GM12878 (cell line): ENCODE measurements around the gene APLP1. TPM values are rescaled to one million over a fixed set of nuclear protein-coding genes. Genes with fewer than 3 reads are reported as not detected.

Source experiments
- ATAC-seq: fragments of 200-7000 bp; cut with Tn5 transposase; 3 replicates; pipeline ENCODE4 v1.9.1; 2020; ENCODE audit warnings: mild to moderate bottlenecking, moderate library complexity
- BruUV-seq: library from RNA; stranded (reverse); fragments of 400-500 nt; replicated peaks from 2 replicates; lab custom pipeline; 2021; lab: Mats Ljungman, UMichigan
- CTCF ChIA-PET: fragments of 300-600 bp; sonication (Branson Sonifier 250); formaldehyde crosslinking; extraction: SDS; loops from one replicate; lab custom pipeline; 2021; ENCODE audit warnings: inconsistent platforms; lab: Yijun Ruan, JAX
- POLR2A ChIA-PET: fragments of 350-600 bp; formaldehyde crosslinking; extraction: SDS; loops from one replicate; lab custom pipeline; 2021; ENCODE audit warnings: inconsistent platforms; lab: Charles Lee
- RAD21 ChIA-PET: fragments of 300-600 bp; sonication (Branson Sonifier 250); formaldehyde crosslinking; loops from one replicate; lab custom pipeline; 2023; ENCODE audit warnings: antibody characterized with exemption; ENCODE audit not compliant: unreplicated experiment; lab: Charles Lee
- SMC1A ChIA-PET: fragments of 300-600 bp; sonication (Branson Sonifier 250); formaldehyde crosslinking; loops from one replicate; lab custom pipeline; 2023; ENCODE audit not compliant: unreplicated experiment, uncharacterized antibody; lab: Charles Lee
- DNase-seq: peaks from one replicate; pipeline ENCODE4 v3.0.0-alpha.2; 2011; ENCODE audit warnings: low read depth, low spot score
- FAIRE-seq: peaks from 3 replicates; lab custom pipeline; 2011; peaks lifted over from hg19 to GRCh38; lab: Jason Lieb, UNC
- H2AFZ ChIP-seq: 2 replicates; pipeline ENCODE4 v1.6.0; 2011; ENCODE audit warnings: low read depth, low read length, control low read depth; ENCODE audit not compliant: control insufficient read depth
- H3K27ac ChIP-seq: 2 replicates; pipeline ENCODE4 v1.5.1; 2011; ENCODE audit warnings: control low read depth; ENCODE audit not compliant: control insufficient read depth, insufficient read depth
- H3K27me3 ChIP-seq, 2 experiments: replicated peaks in 1 of 2; 2 replicates each; pipeline versions ENCODE4 v1.6.0 to v1.6.1; 2011; ENCODE audit warnings: low read length in 1 of 2; ENCODE audit not compliant: control insufficient read depth in 2 of 2, insufficient read depth in 2 of 2
- H3K36me3 ChIP-seq, 2 experiments: 2 replicates each; pipeline ENCODE4 v1.5.1; 2011; ENCODE audit warnings: low read length in 1 of 2; ENCODE audit not compliant: control insufficient read depth in 2 of 2, insufficient read depth in 2 of 2
- H3K4me1 ChIP-seq: 2 replicates; pipeline ENCODE4 v1.6.1; 2011; ENCODE audit warnings: mild to moderate bottlenecking, low read length, moderate library complexity, mixed read lengths; ENCODE audit not compliant: control insufficient read depth, insufficient read depth
- H3K4me2 ChIP-seq: 2 replicates; pipeline ENCODE4 v1.6.0; 2011; ENCODE audit warnings: control low read depth; ENCODE audit not compliant: control insufficient read depth, insufficient read depth
- H3K4me3 ChIP-seq: fragments of 200-600 bp; sonication (generic); 2 replicates; pipeline ENCODE4 v1.5.1; 2016
- H3K79me2 ChIP-seq: 2 replicates; pipeline ENCODE4 v1.6.0; 2011; ENCODE audit warnings: low read length; ENCODE audit not compliant: control insufficient read depth, insufficient read depth
- H3K9ac ChIP-seq: 2 replicates; pipeline ENCODE4 v1.8.0; 2011; ENCODE audit warnings: low read length, control low read depth, mixed read lengths; ENCODE audit not compliant: control insufficient read depth, insufficient read depth
- H3K9me3 ChIP-seq: replicated peaks from 3 replicates; pipeline ENCODE4 v1.5.1; 2011; ENCODE audit warnings: mild to moderate bottlenecking, low read length; ENCODE audit not compliant: control insufficient read depth, insufficient read depth
- H4K20me1 ChIP-seq: 2 replicates; pipeline ENCODE4 v1.6.0; 2011; ENCODE audit not compliant: control insufficient read depth, insufficient read depth
- BMI1 ChIP-seq: fragments of 450-650 bp; IDR thresholded peaks from 2 replicates; pipeline ENCODE4 v1.6.1; 2016; ENCODE audit warnings: mild to moderate bottlenecking, moderate library complexity, borderline replicate concordance
- CEBPZ ChIP-seq: fragments of 150-350 bp; IDR thresholded peaks from 2 replicates; pipeline ENCODE4 v1.6.1; 2016; ENCODE audit warnings: low read depth, low read length
- EZH2 ChIP-seq: IDR thresholded peaks from 2 replicates; pipeline ENCODE4 v1.6.1; 2012; ENCODE audit warnings: low read depth, mild to moderate bottlenecking, control low read depth, inconsistent platforms, low read length, borderline replicate concordance; ENCODE audit not compliant: control insufficient read depth
- FOXK2 ChIP-seq: fragments of 450-650 bp; IDR thresholded peaks from 2 replicates; pipeline ENCODE4 v1.6.1; 2017; ENCODE audit warnings: mild to moderate bottlenecking, moderate library complexity
- FOXM1 ChIP-seq: IDR thresholded peaks from 2 replicates; pipeline ENCODE4 v1.6.1; 2012; ENCODE audit warnings: low read depth, mild to moderate bottlenecking, inconsistent platforms, low read length, moderate library complexity
- IKZF1 ChIP-seq: fragments of 450-650 bp; conservative IDR thresholded peaks from 2 replicates; pipeline ENCODE4 v1.6.1; 2017; ENCODE audit warnings: antibody characterized with exemption, mild to moderate bottlenecking
- KLF5 ChIP-seq: fragments of 450-650 bp; IDR thresholded peaks from 2 replicates; pipeline ENCODE4 v1.6.1; 2014; ENCODE audit warnings: mild to moderate bottlenecking; ENCODE audit not compliant: partially characterized antibody
- MAX ChIP-seq: IDR thresholded peaks from 2 replicates; pipeline ENCODE4 v1.6.1; 2012; ENCODE audit warnings: low read depth, low read length, improper control_type of control experiment
- MYC ChIP-seq: IDR thresholded peaks from 2 replicates; pipeline ENCODE4 v1.6.1; 2011; ENCODE audit warnings: mild to moderate bottlenecking, low read length, moderate library complexity, inconsistent platforms; ENCODE audit not compliant: insufficient read depth, insufficient replicate concordance, insufficient read length, severe bottlenecking
- PAX5 ChIP-seq: IDR thresholded peaks from 2 replicates; pipeline ENCODE4 v1.6.1; 2011; ENCODE audit warnings: low read depth, low read length, borderline replicate concordance
- RFX5 ChIP-seq: IDR thresholded peaks from 2 replicates; pipeline ENCODE4 v1.6.1; 2011; ENCODE audit warnings: low read depth, low read length, improper control_type of control experiment
- RUNX3 ChIP-seq: IDR thresholded peaks from 2 replicates; pipeline ENCODE4 v1.6.1; 2012; ENCODE audit warnings: low read length, inconsistent platforms
- SP1 ChIP-seq: IDR thresholded peaks from one replicate; pipeline ENCODE4 v1.6.1; 2011; ENCODE audit warnings: low read depth, low read length
- SRF ChIP-seq, 2 experiments: IDR thresholded peaks; 2 replicates each; pipeline ENCODE4 v1.6.1; 2011; ENCODE audit warnings: low read depth in 2 of 2, low read length in 2 of 2, mild to moderate bottlenecking in 1 of 2, moderate library complexity in 1 of 2
- TAF1 ChIP-seq: IDR thresholded peaks from 2 replicates; pipeline ENCODE4 v1.6.1; 2011; ENCODE audit warnings: mild to moderate bottlenecking, low read depth, low read length, borderline replicate concordance
- USF2 ChIP-seq: IDR thresholded peaks from 2 replicates; pipeline ENCODE4 v1.6.1; 2011; ENCODE audit warnings: low read depth, low read length, improper control_type of control experiment, borderline replicate concordance
- WRNIP1 ChIP-seq: IDR thresholded peaks from 2 replicates; pipeline ENCODE4 v1.6.1; 2011; ENCODE audit warnings: low read depth, low read length, improper control_type of control experiment, borderline replicate concordance
- ZNF622 ChIP-seq: fragments of 450-650 bp; IDR thresholded peaks from 2 replicates; pipeline ENCODE4 v1.6.1; 2017; ENCODE audit warnings: mild to moderate bottlenecking, inconsistent platforms
- ZZZ3 ChIP-seq: IDR thresholded peaks from 2 replicates; pipeline ENCODE4 v1.6.1; 2011; ENCODE audit warnings: low read depth; ENCODE audit not compliant: control insufficient read depth, insufficient read length
- WGBS: methylation state at CpG from one replicate; pipeline ENCODE4 v1.1.6; 2016; ENCODE audit warnings: low lambda C conversion rate; ENCODE audit not compliant: insufficient replicate concordance, insufficient coverage; ENCODE audit errors: missing lambda C conversion rate; 5-methylcytosine and 5-hydroxymethylcytosine counted together
- in situ Hi-C: fragments of 300-500 bp; cut with MboI; formaldehyde crosslinking; loops from 9 replicates; pipeline ENCODE4 v1.14.3; 2018; ENCODE audit warnings: mixed read lengths
- intact Hi-C: fragments of 100-400 bp; cut with micrococcal nuclease; formaldehyde crosslinking; loops from one replicate; pipeline ENCODE4 v1.14.2; 2022; ENCODE audit not compliant: unreplicated experiment
- polyA plus RNA-seq, 11 experiments: library from polyadenylated mRNA; depleted of rRNA in 4 of 11; unstranded in 6 of 11; stranded (reverse) in 5 of 11; fragments of >200 nt; fragmentation: Nextera tagmentation in 4 of 11; fragmentation: Illumina TruSeq in 1 of 11; extraction: Ambion mirVana in 4 of 11; extraction: Trizol in 1 of 11; gene quantifications; 1 replicate in 1 of 11; 2 replicates in 10 of 11; pipeline versions ENCODE4 v1.2.1 to v1.2.3, GENCODE V29; 2011 to 2016; ENCODE audit warnings: inconsistent platforms in 2 of 11, missing spikeins in 2 of 11, low read depth in 1 of 11
- total RNA-seq, 4 experiments: library from RNA; depleted of rRNA in 3 of 4; stranded (reverse); fragments of >200 nt in 3 of 4; fragmentation: Illumina TruSeq in 1 of 4; extraction: Trizol in 1 of 4; gene quantifications; 2 replicates each; pipeline versions ENCODE4 v1.2.1 to v1.2.3, GENCODE V29; 2013 to 2021
- TF ChIP-seq, protein P1 (sequence below), 3 experiments: IDR thresholded peaks in 2 of 3; conservative IDR thresholded peaks in 1 of 3; 2 replicates each; pipeline ENCODE4 v1.5.1; 2011; ENCODE audit warnings: low read depth in 3 of 3, low read length in 3 of 3, mild to moderate bottlenecking in 3 of 3, control low read depth in 2 of 3, moderate library complexity in 2 of 3, inconsistent platforms in 1 of 3, mixed read lengths in 1 of 3; ENCODE audit not compliant: control insufficient read depth in 2 of 3, insufficient read depth in 1 of 3; ENCODE audit errors: extremely low read depth in 1 of 3

APLP1 gene
- total and polyA plus RNA-seq, 10 of the 15 experiments (the other 5 are each of a cell fraction or from before 2014, with no cell fraction given), result 0.07 to 2.2 (median 0.91) TPM; not detected in 1

DNA sequence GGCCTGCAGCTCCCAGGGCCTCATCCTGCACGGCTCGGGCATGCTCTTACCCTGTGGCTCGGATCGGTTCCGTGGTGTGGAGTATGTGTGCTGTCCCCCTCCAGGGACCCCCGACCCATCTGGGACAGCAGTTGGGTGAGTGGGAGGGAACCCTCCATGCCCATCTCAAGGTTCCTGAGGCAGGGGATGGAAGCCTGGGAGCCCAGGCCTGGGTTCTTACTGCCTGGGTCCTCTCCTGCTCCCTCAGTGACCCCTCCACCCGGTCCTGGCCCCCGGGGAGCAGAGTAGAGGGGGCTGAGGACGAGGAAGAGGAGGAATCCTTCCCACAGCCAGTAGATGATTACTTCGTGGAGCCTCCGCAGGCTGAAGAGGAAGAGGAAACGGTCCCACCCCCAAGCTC lies 3.2 kb downstream of the APLP1 start:
- H3K79me2 ChIP-seq, result no peaks in the 10 kb centered on the region
- in situ Hi-C loops, result no loop called here
- no peak for DNase-seq
- SMC1A ChIA-PET, result interaction anchor here (1.0 kb wide), 1 partner anchor 175 kb away, joined by 3 read pairs; no protein-coding TSS in a partner anchor
- no peak overlapping the region for H3K27ac ChIP-seq
- RAD21 ChIA-PET, result no interaction called here
- FAIRE-seq, result no peak
- H3K4me2 ChIP-seq, result no peak overlapping the region
- no peak for TF ChIP-seq RFX5
- no peak for TF ChIP-seq SRF (IDR thresholded peaks at IDR 0.05; ENCODE audit: low read depth in 2 of 2, low read length in 2 of 2)
- TF ChIP-seq ZNF622, result no peak
- TF ChIP-seq BMI1, result no peak
- TF ChIP-seq PAX5, result no peak
- no peak for TF ChIP-seq EZH2
- TF ChIP-seq FOXK2, result no peak
- TF ChIP-seq CEBPZ, result no peak
- TF ChIP-seq FOXM1, result no peak
- TF ChIP-seq MYC, result no peak
- TF ChIP-seq IKZF1, result no peak
- TF ChIP-seq USF2, result no peak
- TF ChIP-seq, protein P1, sequence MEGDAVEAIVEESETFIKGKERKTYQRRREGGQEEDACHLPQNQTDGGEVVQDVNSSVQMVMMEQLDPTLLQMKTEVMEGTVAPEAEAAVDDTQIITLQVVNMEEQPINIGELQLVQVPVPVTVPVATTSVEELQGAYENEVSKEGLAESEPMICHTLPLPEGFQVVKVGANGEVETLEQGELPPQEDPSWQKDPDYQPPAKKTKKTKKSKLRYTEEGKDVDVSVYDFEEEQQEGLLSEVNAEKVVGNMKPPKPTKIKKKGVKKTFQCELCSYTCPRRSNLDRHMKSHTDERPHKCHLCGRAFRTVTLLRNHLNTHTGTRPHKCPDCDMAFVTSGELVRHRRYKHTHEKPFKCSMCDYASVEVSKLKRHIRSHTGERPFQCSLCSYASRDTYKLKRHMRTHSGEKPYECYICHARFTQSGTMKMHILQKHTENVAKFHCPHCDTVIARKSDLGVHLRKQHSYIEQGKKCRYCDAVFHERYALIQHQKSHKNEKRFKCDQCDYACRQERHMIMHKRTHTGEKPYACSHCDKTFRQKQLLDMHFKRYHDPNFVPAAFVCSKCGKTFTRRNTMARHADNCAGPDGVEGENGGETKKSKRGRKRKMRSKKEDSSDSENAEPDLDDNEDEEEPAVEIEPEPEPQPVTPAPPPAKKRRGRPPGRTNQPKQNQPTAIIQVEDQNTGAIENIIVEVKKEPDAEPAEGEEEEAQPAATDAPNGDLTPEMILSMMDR (IDR thresholded peaks at IDR 0.05 in 2 of 3, conservative IDR thresholded peaks at IDR 0.05 in 1 of 3; ENCODE audit: control insufficient read depth in 2 of 3, extremely low read depth in 1 of 3, insufficient read depth in 1 of 3, low read depth in 3 of 3, low read length in 3 of 3), result no peak
- TF ChIP-seq KLF5, result no peak
- TF ChIP-seq MAX, result no peak
- TF ChIP-seq RUNX3, result no peak
- no peak for TF ChIP-seq WRNIP1
- TF ChIP-seq TAF1, result no peak
- TF ChIP-seq ZZZ3, result no peak
- no peak for TF ChIP-seq SP1
- no peak overlapping the region for H3K4me3 ChIP-seq
- no TSS peak for BruUV-seq
- no peaks in the 10 kb centered on the region for H4K20me1 ChIP-seq
- no peak overlapping the region for H3K9ac ChIP-seq
- peaks cover 13% of the 10 kb centered on the region for H3K4me1 ChIP-seq
- POLR2A ChIA-PET, result no interaction called here
- ATAC-seq, result no peak
- intact Hi-C loops, result no loop called here
- CTCF ChIA-PET, result no interaction called here
- no peaks in the 10 kb centered on the region for H3K9me3 ChIP-seq
- H3K36me3 ChIP-seq, result no peaks in the 10 kb centered on the region
- peaks cover 2 to 4% of the 10 kb centered on the region in 2 experiments; a peak in 1 of 4 replicates for H3K27me3 ChIP-seq
- WGBS, result 23% methylated on average over 12 of the region's 12 CpGs
- no peak overlapping the region for H2AFZ ChIP-seq
